ENCODE results near the gene FXYD3. TPM values are rescaled to one million over a fixed set of nuclear protein-coding genes. Genes with fewer than 3 reads are reported as not detected.

FXYD3 gene
- total RNA-seq, 3 donors from 2014 or later: 1,086 to 3,973 (median 3,185) TPM

- Histone ChIP-seq H3K4me1 (ENCODE audit: low read depth) (peaks cover 13% of the 10 kb centered on the region), H3K4me3 (no peak overlapping the region), H3K36me3 (ENCODE audit: low read depth) (no peaks in the 10 kb centered on the region), H3K9me3 (no peaks in the 10 kb centered on the region)
- no peak for DNase-seq
- ATAC-seq: no peak
- intact Hi-C loops (cut with DNase I, micrococcal nuclease): no loop called here
- TF ChIP-seq CTCF (IDR thresholded peaks at IDR 0.05): no peak
These were observed 28.2 kb downstream of the FXYD3 start for GRCh38 chr19:35143818-35144217.

GRCh38 chr19:35144259-35144599 lies 28.6 kb downstream of the FXYD3 start:
- no peak for ATAC-seq
- Histone ChIP-seq H3K4me3 (no peak overlapping the region), H3K4me1 (ENCODE audit: low read depth) (peaks cover 13% of the 10 kb centered on the region), H3K9me3 (no peaks in the 10 kb centered on the region), H3K36me3 (ENCODE audit: low read depth) (no peaks in the 10 kb centered on the region)
- no peak for TF ChIP-seq CTCF (IDR thresholded peaks at IDR 0.05)
- DNase-seq: no peak
- intact Hi-C loops (cut with DNase I, micrococcal nuclease): no loop called here

- DNase-seq (peak; percentile 79 to 89 (median 80)), ATAC-seq (peak; percentile 27)
- no peak for TF ChIP-seq CTCF (IDR thresholded peaks at IDR 0.05)
- H3K9me3 ChIP-seq: no peaks in the 10 kb centered on the region
- peaks cover 12% of the 10 kb centered on the region for H3K4me1 ChIP-seq (ENCODE audit: low read depth)
- intact Hi-C loops (cut with DNase I, micrococcal nuclease): no loop called here
- H3K4me3 ChIP-seq: no peak overlapping the region
- no peaks in the 10 kb centered on the region for H3K36me3 ChIP-seq (ENCODE audit: low read depth)
These were observed 29.2 kb downstream of the FXYD3 start for GRCh38 chr19:35144600-35145436.

GRCh38 chr19:35146746-35147459 lies 31.3 kb downstream of the FXYD3 start:
- no peaks in the 10 kb centered on the region for H3K9me3 ChIP-seq
- DNase-seq (no peak), ATAC-seq (no peak)
- no peak overlapping the region for H3K4me3 ChIP-seq
- no peak for TF ChIP-seq CTCF (IDR thresholded peaks at IDR 0.05)
- H3K36me3 ChIP-seq (ENCODE audit: low read depth): no peaks in the 10 kb centered on the region
- intact Hi-C loops (cut with DNase I, micrococcal nuclease): no loop called here
- H3K4me1 ChIP-seq (ENCODE audit: low read depth): peaks cover 5% of the 10 kb centered on the region

- no peaks in the 10 kb centered on the region for H3K4me1 ChIP-seq (ENCODE audit: low read depth)
- no peak overlapping the region for H3K4me3 ChIP-seq
- no peaks in the 10 kb centered on the region for H3K9me3 ChIP-seq
- no peak for ATAC-seq
- intact Hi-C loops (cut with DNase I, micrococcal nuclease): no loop called here
- no peak for DNase-seq
- no peaks in the 10 kb centered on the region for H3K36me3 ChIP-seq (ENCODE audit: low read depth)
- TF ChIP-seq CTCF (IDR thresholded peaks at IDR 0.05): no peak
These were observed 33.8 kb downstream of the FXYD3 start for GRCh38 chr19:35149463-35149862.

All from mucosa of descending colon (tissue), 3 donors.